Liver (tissue), 9 donors: ENCODE results near the gene TRIOBP. TPM values are rescaled to one million over a fixed set of nuclear protein-coding genes. Genes with fewer than 3 reads are reported as not detected.
"Not testable (repeated sequence)": the region's sequence is repeated elsewhere in the genome, so short reads cannot be mapped to it uniquely, and the experiment has no call there.

ENCODE experiments used
- DNase-seq: peaks from one replicate; pipeline ENCODE4 v3.0.0-alpha.2; 2017; ENCODE audit warnings: low spot score
- H3K27ac ChIP-seq, 2 donors: one replicate each; pipeline ENCODE4 v1.7.0; 2013; ENCODE audit warnings: inconsistent platforms in 2 of 2, low read length in 2 of 2, control low read depth in 1 of 2, low read depth in 1 of 2, mild to moderate bottlenecking in 1 of 2
- H3K27me3 ChIP-seq, 4 donors: one replicate each; pipeline versions ENCODE4 v1.6.1 to v1.7.0; 2013; ENCODE audit warnings: low read length in 3 of 4, inconsistent platforms in 1 of 4, mild to moderate bottlenecking in 1 of 4, moderate library complexity in 1 of 4; ENCODE audit not compliant: control insufficient read depth in 4 of 4, insufficient read depth in 4 of 4
- H3K36me3 ChIP-seq, 4 donors: one replicate each; pipeline versions ENCODE4 v1.6.1 to v1.7.0; 2013; ENCODE audit warnings: low read length in 3 of 4, mild to moderate bottlenecking in 3 of 4, low read depth in 1 of 4, moderate library complexity in 1 of 4; ENCODE audit not compliant: control insufficient read depth in 4 of 4, insufficient read depth in 3 of 4
- H3K4me1 ChIP-seq, 4 donors: one replicate each; pipeline versions ENCODE4 v1.6.1 to v1.7.0; 2013; ENCODE audit warnings: low read length in 3 of 4, mild to moderate bottlenecking in 3 of 4, moderate library complexity in 1 of 4; ENCODE audit not compliant: control insufficient read depth in 4 of 4, insufficient read depth in 4 of 4
- H3K4me3 ChIP-seq, 3 donors: one replicate each; pipeline versions ENCODE4 v1.6.1 to v1.7.0; 2013; ENCODE audit warnings: low read length in 3 of 3, control low read depth in 1 of 3, low read depth in 1 of 3, mild to moderate bottlenecking in 1 of 3
- H3K9ac ChIP-seq, 2 donors: one replicate each; pipeline ENCODE4 v1.7.0; 2013; ENCODE audit warnings: low read length in 2 of 2, mild to moderate bottlenecking in 2 of 2, moderate library complexity in 2 of 2, control low read depth in 1 of 2, low read depth in 1 of 2
- H3K9me3 ChIP-seq, 4 donors: one replicate each; pipeline versions ENCODE4 v1.6.1 to v1.7.0; 2013; ENCODE audit warnings: low read length in 3 of 4; ENCODE audit not compliant: control insufficient read depth in 4 of 4
- ATF3 ChIP-seq: IDR thresholded peaks from 2 replicates; pipeline ENCODE4 v1.6.1; 2016; ENCODE audit warnings: antibody characterized with exemption
- CTCF ChIP-seq: fragments of 150-350 bp; IDR thresholded peaks from 2 replicates; pipeline ENCODE4 v1.5.1; 2017; ENCODE audit warnings: improper control_type of control experiment, low read depth, low read length; ENCODE audit not compliant: missing input control
- EGR1 ChIP-seq, 2 donors: IDR thresholded peaks; 2 replicates each; pipeline ENCODE4 v1.6.1; 2016 to 2018; ENCODE audit warnings: antibody characterized with exemption in 2 of 2, low read depth in 2 of 2
- FOXA1 ChIP-seq: IDR thresholded peaks from 2 replicates; pipeline ENCODE4 v1.6.1; 2016; ENCODE audit warnings: antibody characterized with exemption
- FOXA2 ChIP-seq: IDR thresholded peaks from 2 replicates; pipeline ENCODE4 v1.6.1; 2016; ENCODE audit warnings: antibody characterized with exemption
- GABPA ChIP-seq, 2 donors: IDR thresholded peaks in 1 of 2; conservative IDR thresholded peaks in 1 of 2; 2 replicates each; pipeline ENCODE4 v1.6.1; 2016; ENCODE audit warnings: antibody characterized with exemption in 2 of 2, mild to moderate bottlenecking in 1 of 2, moderate library complexity in 1 of 2
- HNF4A ChIP-seq, 2 donors: conservative IDR thresholded peaks; 2 replicates each; pipeline ENCODE4 v1.6.1; 2016; ENCODE audit warnings: antibody characterized with exemption in 2 of 2, mild to moderate bottlenecking in 2 of 2
- HNF4G ChIP-seq: IDR thresholded peaks from 2 replicates; pipeline ENCODE4 v1.6.1; 2016; ENCODE audit warnings: antibody characterized with exemption
- JUND ChIP-seq, 2 donors: IDR thresholded peaks; 2 replicates each; pipeline ENCODE4 v1.6.1; 2016; ENCODE audit warnings: antibody characterized with exemption in 2 of 2
- MAX ChIP-seq: IDR thresholded peaks from 2 replicates; pipeline ENCODE4 v1.6.1; 2016; ENCODE audit warnings: antibody characterized with exemption
- NR2F2 ChIP-seq: IDR thresholded peaks from 2 replicates; pipeline ENCODE4 v1.6.1; 2016; ENCODE audit warnings: antibody characterized with exemption
- RAD21 ChIP-seq, 2 donors: IDR thresholded peaks; 2 replicates each; pipeline ENCODE4 v1.6.1; 2016; ENCODE audit warnings: antibody characterized with exemption in 2 of 2, mild to moderate bottlenecking in 2 of 2
- REST ChIP-seq: IDR thresholded peaks from 2 replicates; pipeline ENCODE4 v1.6.1; 2016; ENCODE audit warnings: antibody characterized with exemption, mild to moderate bottlenecking
- RXRA ChIP-seq, 2 donors: IDR thresholded peaks; 2 replicates each; pipeline ENCODE4 v1.6.1; 2017 to 2018; ENCODE audit warnings: antibody characterized with exemption in 2 of 2, mild to moderate bottlenecking in 1 of 2
- SP1 ChIP-seq: IDR thresholded peaks from 2 replicates; pipeline ENCODE4 v1.6.1; 2018; ENCODE audit warnings: antibody characterized with exemption, mild to moderate bottlenecking
- TAF1 ChIP-seq: conservative IDR thresholded peaks from 2 replicates; pipeline ENCODE4 v1.6.1; 2016; ENCODE audit warnings: antibody characterized with exemption, mild to moderate bottlenecking
- YY1 ChIP-seq: IDR thresholded peaks from 2 replicates; pipeline ENCODE4 v1.6.1; 2016; ENCODE audit warnings: antibody characterized with exemption, mild to moderate bottlenecking
- ZBTB33 ChIP-seq: IDR thresholded peaks from 2 replicates; pipeline ENCODE4 v1.6.1; 2016; ENCODE audit warnings: antibody characterized with exemption
- WGBS: extraction: QIAGEN DNeasy Blood & Tissue Kit; methylation state at CpG from one replicate; pipeline ENCODE4 v1.1.7; 2013; 5-methylcytosine and 5-hydroxymethylcytosine counted together
- polyA plus RNA-seq, 2 donors: library from polyadenylated mRNA; stranded (reverse) in 1 of 2; unstranded in 1 of 2; fragments of 200-250 nt in 1 of 2; fragments of >200 nt in 1 of 2; fragmentation: Nextera tagmentation in 1 of 2; extraction: Ambion mirVana in 1 of 2; gene quantifications; one replicate each; pipeline versions ENCODE4 v1.2.1 to v1.2.3, GENCODE V29; 2013 to 2015
- total RNA-seq, 2 donors: library from RNA; depleted of rRNA; stranded (reverse); fragments of >200 nt; gene quantifications; one replicate each; pipeline ENCODE4 v1.2.3, GENCODE V29; 2014
- donor health status: healthy.
- donor health status: healthy.
- donor health status: healthy.
- donor health status: healthy.
- donor health status: healthy.

The TRIOBP gene
- total and polyA plus RNA-seq, 4 donors: 4.8 to 41.1 (median 21.6) TPM

GRCh38 chr22:37715760-37716159, 18.9 kb downstream of the TRIOBP start:
- no peak overlapping the region for H3K27ac ChIP-seq
- DNase-seq: no peak
- H3K36me3 ChIP-seq: peaks cover 0 to 2% (median 0%) of the 10 kb centered on the region in 4 donors
- no peak overlapping the region for H3K4me3 ChIP-seq
- TF ChIP-seq MAX (no peak), TAF1 (no peak), CTCF (no peak), ZBTB33 (no peak), NR2F2 (no peak), GABPA (IDR thresholded peaks at IDR 0.05 in 1 of 2, conservative IDR thresholded peaks at IDR 0.05 in 1 of 2) (no peak), YY1 (no peak), FOXA1 (no peak), RAD21 (IDR thresholded peaks at IDR 0.05) (no peak), ATF3 (no peak), HNF4G (no peak), SP1 (no peak), REST (no peak), HNF4A (conservative IDR thresholded peaks at IDR 0.05) (no peak), EGR1 (IDR thresholded peaks at IDR 0.05; ENCODE audit: low read depth in 2 of 2) (no peak), FOXA2 (no peak), RXRA (IDR thresholded peaks at IDR 0.05) (no peak), JUND (IDR thresholded peaks at IDR 0.05) (no peak)
- H3K27me3 ChIP-seq: no peaks in the 10 kb centered on the region
- no peaks in the 10 kb centered on the region for H3K4me1 ChIP-seq
- no peaks in the 10 kb centered on the region for H3K9me3 ChIP-seq
- H3K9ac ChIP-seq: no peak overlapping the region
- 95% methylated on average over 7 of the region's 7 CpGs for WGBS

- Histone ChIP-seq H3K36me3 (peaks cover 0 to 2% (median 0%) of the 10 kb centered on the region in 4 donors), H3K9ac (no peak overlapping the region), H3K4me1 (no peaks in the 10 kb centered on the region), H3K4me3 (no peak overlapping the region), H3K9me3 (no peaks in the 10 kb centered on the region), H3K27ac (no peak overlapping the region), H3K27me3 (no peaks in the 10 kb centered on the region)
- DNase-seq: no peak
- no peak for TF ChIP-seq GABPA (IDR thresholded peaks at IDR 0.05 in 1 of 2, conservative IDR thresholded peaks at IDR 0.05 in 1 of 2)
- no peak for TF ChIP-seq REST
- no peak for TF ChIP-seq ATF3
- 99% methylated on average over 9 of the region's 9 CpGs for WGBS
Measured at GRCh38 chr22:37716708-37717107, 19.9 kb downstream of the TRIOBP start.

- not testable (repeated sequence) for H3K9me3 ChIP-seq, H3K36me3 ChIP-seq, H3K9ac ChIP-seq, H3K4me3 ChIP-seq, H3K4me1 ChIP-seq, DNase-seq, H3K27ac ChIP-seq, H3K27me3 ChIP-seq
- 96% methylated on average over 7 of the region's 7 CpGs for WGBS
Measured at GRCh38 chr22:37717235-37717634, 20.4 kb downstream of the TRIOBP start.
